ENCODE results near the gene PTPN2.

GRCh38 chr18:12868576-12868975, 15.5 kb downstream of the PTPN2 start:
- TF ChIP-seq CTCF (IDR thresholded peaks at IDR 0.05; ENCODE audit: poor library complexity, severe bottlenecking) (no peak), EP300 (conservative IDR thresholded peaks at IDR 0.05; ENCODE audit: poor library complexity, severe bottlenecking) (no peak), MXI1 (conservative IDR thresholded peaks at IDR 0.05; ENCODE audit: poor library complexity, severe bottlenecking) (no peak), POLR2AphosphoS5 (IDR thresholded peaks at IDR 0.05) (no peak), SMC3 (conservative IDR thresholded peaks at IDR 0.05; ENCODE audit: poor library complexity) (no peak)

Measured in neural cell (in vitro differentiated cells).